ENCODE data around the gene ZNF394. TPM values are rescaled to one million over a fixed set of nuclear protein-coding genes. Genes with fewer than 3 reads are reported as not detected.

ZNF394 gene
- total and polyA plus RNA-seq, 9 of the 15 experiments (the other 6 are each of a cell fraction or from before 2014, with no cell fraction given), result 2.9 to 32.2 (median 24.2) TPM

- TF ChIP-seq POLR3G (IDR thresholded peaks at IDR 0.05; ENCODE audit: extremely low read depth, insufficient read length, insufficient replicate concordance) (no peak), POLR2AphosphoS2 (IDR thresholded peaks at IDR 0.05; ENCODE audit: low read length) (no peak), BRF1 (IDR thresholded peaks at IDR 0.05; ENCODE audit: borderline replicate concordance, extremely low read depth, insufficient read length) (no peak), XRCC5 (IDR thresholded peaks at IDR 0.05; ENCODE audit: low read depth, low read length) (no peak), HDAC6 (IDR thresholded peaks at IDR 0.05; ENCODE audit: low read depth, low read length) (0 out of 2 replicates have a peak, but pooled peaks have one; percentile 85), XRCC4 (IDR thresholded peaks at IDR 0.05; ENCODE audit: extremely low read depth, insufficient read depth, insufficient read length) (no peak)
Measured at GRCh38 chr7:99531354-99531765, 31.3 kb upstream of the ZNF394 start (continued).

GRCh38 chr7:99525713-99526440 lies 25.8 kb upstream of the ZNF394 start:
- Histone ChIP-seq H3K4me2 (ENCODE audit: insufficient read depth, low read length) (no peak overlapping the region), H3K9me3 (replicated peaks; ENCODE audit: control insufficient read depth, insufficient read depth, low read depth, low read length) (peaks cover 12% of the 10 kb centered on the region), H2AFZ (ENCODE audit: low read depth, low read length) (no peak overlapping the region), H3K27ac (ENCODE audit: extremely low read depth, low read depth, low read length) (no peak overlapping the region), H3K9ac (ENCODE audit: insufficient read depth in 1 of 2, low read depth in 2 of 2, low read length in 2 of 2) (no peak overlapping the region), H3K4me3 (no peak overlapping the region), H3K36me3 (ENCODE audit: control insufficient read depth, insufficient read depth, low read length) (peaks cover 62% of the 10 kb centered on the region), H3K79me2 (ENCODE audit: control insufficient read depth, insufficient read depth, low read length) (no peaks in the 10 kb centered on the region), H3K9me1 (ENCODE audit: control insufficient read depth, insufficient read depth, low read length) (no peaks in the 10 kb centered on the region), H3K4me1 (replicated peaks in 1 of 2; ENCODE audit: control insufficient read depth in 2 of 2, insufficient read depth in 2 of 2, low read length in 2 of 2) (no peaks in the 10 kb centered on the region), H4K20me1 (replicated peaks; ENCODE audit: control insufficient read depth, insufficient read depth, low read length) (no peaks in the 10 kb centered on the region), H3K27me3 (ENCODE audit: control insufficient read depth in 2 of 2, insufficient read depth in 2 of 2, low read length in 2 of 2) (no peaks in the 10 kb centered on the region; a peak in 1 of 5 replicates)
- CTCF ChIA-PET (ENCODE audit: low intra/inter-chr PET ratio), result no interaction called here
- POLR2A ChIA-PET, result interaction anchor here (0.5 to 2.1 kb wide), 12 partner anchors 9 to 393 kb away, joined by 3 to 6 read pairs (median 4); partner anchors contain the start of genes TRIM4 and ZNF655
- intact Hi-C loops (cut with micrococcal nuclease) (loop anchor here (1.0 to 5.0 kb wide), 2 partner anchors 90 to 466 kb away; partner anchors contain the start of gene ZSCAN25), in situ Hi-C loops (cut with MboI) (no loop called here)
- FAIRE-seq (peak; percentile 69), DNase-seq (ENCODE audit: extremely low read depth in 1 of 4, low spot score in 3 of 4) (peak in 1 of 4 experiments; percentile 45), ATAC-seq (peak; percentile 90)
- 92% methylated on average over 21 of the region's 21 CpGs for whole genome bisulfite sequencing (ENCODE audit: insufficient coverage, low coverage, missing lambda C conversion rate)
- BruUV-seq (replicated peaks), result no TSS peak
- no peak for TF ChIP-seq HMG20B (CRISPR knock-in tag; IDR thresholded peaks at IDR 0.05)
- no peak for TF ChIP-seq MTA3 (IDR thresholded peaks at IDR 0.05; ENCODE audit: borderline replicate concordance)
- TF ChIP-seq, protein P1, sequence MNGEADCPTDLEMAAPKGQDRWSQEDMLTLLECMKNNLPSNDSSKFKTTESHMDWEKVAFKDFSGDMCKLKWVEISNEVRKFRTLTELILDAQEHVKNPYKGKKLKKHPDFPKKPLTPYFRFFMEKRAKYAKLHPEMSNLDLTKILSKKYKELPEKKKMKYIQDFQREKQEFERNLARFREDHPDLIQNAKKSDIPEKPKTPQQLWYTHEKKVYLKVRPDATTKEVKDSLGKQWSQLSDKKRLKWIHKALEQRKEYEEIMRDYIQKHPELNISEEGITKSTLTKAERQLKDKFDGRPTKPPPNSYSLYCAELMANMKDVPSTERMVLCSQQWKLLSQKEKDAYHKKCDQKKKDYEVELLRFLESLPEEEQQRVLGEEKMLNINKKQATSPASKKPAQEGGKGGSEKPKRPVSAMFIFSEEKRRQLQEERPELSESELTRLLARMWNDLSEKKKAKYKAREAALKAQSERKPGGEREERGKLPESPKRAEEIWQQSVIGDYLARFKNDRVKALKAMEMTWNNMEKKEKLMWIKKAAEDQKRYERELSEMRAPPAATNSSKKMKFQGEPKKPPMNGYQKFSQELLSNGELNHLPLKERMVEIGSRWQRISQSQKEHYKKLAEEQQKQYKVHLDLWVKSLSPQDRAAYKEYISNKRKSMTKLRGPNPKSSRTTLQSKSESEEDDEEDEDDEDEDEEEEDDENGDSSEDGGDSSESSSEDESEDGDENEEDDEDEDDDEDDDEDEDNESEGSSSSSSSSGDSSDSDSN (IDR thresholded peaks at IDR 0.05; ENCODE audit: borderline replicate concordance in 1 of 2, low read depth in 2 of 2, low read length in 2 of 2), result no peak
- TF ChIP-seq SMC3 (conservative IDR thresholded peaks at IDR 0.05; ENCODE audit: insufficient read depth, low read depth, low read length), result peak; percentile 45; the same call in 1 of the 2 replicates

Measured in K562 (cell line).